NCI-H2227 (cell line): ENCODE data around the gene MTAP.

Experiments
- DNase-seq: peaks from one replicate; lab custom pipeline; 2025; ENCODE audit not compliant: unreplicated experiment; lab: John Stamatoyannopoulos, UW

Gene MTAP

GRCh38 chr9:21968331-21969010 lies 166.0 kb downstream of the MTAP start:
- DNase-seq, result no peak

- DNase-seq, result no peak
Observed at GRCh38 chr9:21969011-21969940, 166.8 kb downstream of the MTAP start.

GRCh38 chr9:21969951-21970799 lies 167.7 kb downstream of the MTAP start:
- no peak for DNase-seq

GRCh38 chr9:21970800-21971640 lies 168.6 kb downstream of the MTAP start:
- DNase-seq, result no peak

GRCh38 chr9:21972361-21972760 lies 169.9 kb downstream of the MTAP start:
- DNase-seq, result no peak

GRCh38 chr9:21974343-21974721 lies 171.9 kb downstream of the MTAP start:
- no peak for DNase-seq

- peak; percentile 90 for DNase-seq
Observed at GRCh38 chr9:21974722-21975409, 172.4 kb downstream of the MTAP start.

GRCh38 chr9:21976334-21976875 lies 174.0 kb downstream of the MTAP start:
- no peak for DNase-seq

GRCh38 chr9:21982391-21982790 lies 180.0 kb downstream of the MTAP start:
- DNase-seq, result no peak

GRCh38 chr9:21982861-21983560 lies 180.6 kb downstream of the MTAP start:
- no peak for DNase-seq

GRCh38 chr9:21983561-21983935 lies 181.1 kb downstream of the MTAP start:
- no peak for DNase-seq

- no peak for DNase-seq
Observed at GRCh38 chr9:21984101-21984500, 181.7 kb downstream of the MTAP start.

GRCh38 chr9:21985964-21986667 lies 183.7 kb downstream of the MTAP start:
- DNase-seq, result no peak
